GM12864 (cell line): Measurements from ENCODE around the gene EPB41.
"Not testable (repeated sequence)": the region's sequence is repeated elsewhere in the genome, so short reads cannot be mapped to it uniquely, and the experiment has no call there.

ENCODE experiments used
- DNase-seq: peaks from one replicate; pipeline ENCODE4 v3.0.0-alpha.2; 2011; ENCODE audit warnings: low read depth
- H3K4me3 ChIP-seq: 2 replicates; pipeline ENCODE4 v1.5.1; 2011; ENCODE audit warnings: mild to moderate bottlenecking, low read depth, low read length, control low read depth
- TF ChIP-seq, protein P1 (sequence below): IDR thresholded peaks from 2 replicates; pipeline ENCODE4 v1.5.1; 2011; ENCODE audit warnings: low read depth, mild to moderate bottlenecking, moderate library complexity, low read length, control low read depth, inconsistent platforms; ENCODE audit errors: missing control alignments

EPB41 gene

DNA sequence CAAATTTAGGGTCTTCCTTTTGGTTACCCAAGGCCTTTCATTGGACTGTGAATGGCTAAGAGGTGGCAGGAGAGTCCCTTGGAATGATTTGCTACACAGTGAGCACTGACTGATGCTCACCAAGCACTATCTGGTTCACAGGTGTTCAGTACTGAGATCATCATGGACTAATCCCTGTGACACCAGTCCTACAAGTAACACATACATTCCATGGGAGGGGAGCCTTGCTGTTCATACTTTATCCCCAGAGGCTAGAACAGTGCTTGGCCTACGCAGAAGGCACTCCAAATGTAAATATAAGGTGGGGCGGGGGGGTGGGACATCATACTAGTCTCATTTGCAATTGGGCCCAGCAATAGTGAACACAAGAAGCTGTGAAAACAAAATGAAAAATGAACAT lies 229.8 kb downstream of the EPB41 start:
- no peak for DNase-seq
- TF ChIP-seq, protein P1, sequence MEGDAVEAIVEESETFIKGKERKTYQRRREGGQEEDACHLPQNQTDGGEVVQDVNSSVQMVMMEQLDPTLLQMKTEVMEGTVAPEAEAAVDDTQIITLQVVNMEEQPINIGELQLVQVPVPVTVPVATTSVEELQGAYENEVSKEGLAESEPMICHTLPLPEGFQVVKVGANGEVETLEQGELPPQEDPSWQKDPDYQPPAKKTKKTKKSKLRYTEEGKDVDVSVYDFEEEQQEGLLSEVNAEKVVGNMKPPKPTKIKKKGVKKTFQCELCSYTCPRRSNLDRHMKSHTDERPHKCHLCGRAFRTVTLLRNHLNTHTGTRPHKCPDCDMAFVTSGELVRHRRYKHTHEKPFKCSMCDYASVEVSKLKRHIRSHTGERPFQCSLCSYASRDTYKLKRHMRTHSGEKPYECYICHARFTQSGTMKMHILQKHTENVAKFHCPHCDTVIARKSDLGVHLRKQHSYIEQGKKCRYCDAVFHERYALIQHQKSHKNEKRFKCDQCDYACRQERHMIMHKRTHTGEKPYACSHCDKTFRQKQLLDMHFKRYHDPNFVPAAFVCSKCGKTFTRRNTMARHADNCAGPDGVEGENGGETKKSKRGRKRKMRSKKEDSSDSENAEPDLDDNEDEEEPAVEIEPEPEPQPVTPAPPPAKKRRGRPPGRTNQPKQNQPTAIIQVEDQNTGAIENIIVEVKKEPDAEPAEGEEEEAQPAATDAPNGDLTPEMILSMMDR, result no peak
- no peak overlapping the region for H3K4me3 ChIP-seq

DNA sequence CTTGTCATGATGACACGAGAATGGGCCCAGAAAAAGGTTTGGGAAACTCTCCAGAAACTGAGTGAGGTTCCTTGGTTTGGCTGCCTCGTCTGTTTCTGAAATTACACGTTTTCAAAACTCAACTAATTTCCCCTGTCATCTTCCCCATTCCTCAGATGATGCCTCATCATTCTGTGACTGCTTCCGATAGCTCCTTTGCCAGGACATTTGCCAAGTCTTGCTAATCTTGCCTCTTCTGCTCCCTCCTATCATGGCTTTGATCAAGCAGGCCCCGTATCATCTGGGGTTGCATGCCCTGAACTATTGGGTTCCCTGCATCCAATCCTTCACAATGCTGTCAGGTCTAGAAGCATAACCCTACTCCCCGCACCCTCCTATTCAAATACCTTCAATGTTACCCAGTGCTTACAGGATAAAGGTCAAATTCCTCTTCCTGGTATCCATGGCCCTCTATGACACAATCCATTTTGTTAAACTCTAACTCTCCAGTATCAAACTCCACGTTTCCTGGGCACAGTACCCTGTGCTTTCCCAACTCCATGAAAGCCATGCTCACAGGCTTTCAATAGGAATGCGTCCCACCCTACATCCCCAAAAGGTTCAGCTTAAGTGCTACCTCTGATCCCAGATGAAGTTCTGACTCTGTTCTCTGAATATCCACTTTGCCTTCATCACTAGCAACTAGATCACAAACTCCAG lies 231.5 kb downstream of the EPB41 start:
- no peak for DNase-seq
- H3K4me3 ChIP-seq, result no peak overlapping the region
- TF ChIP-seq, protein P1, result no peak

DNA sequence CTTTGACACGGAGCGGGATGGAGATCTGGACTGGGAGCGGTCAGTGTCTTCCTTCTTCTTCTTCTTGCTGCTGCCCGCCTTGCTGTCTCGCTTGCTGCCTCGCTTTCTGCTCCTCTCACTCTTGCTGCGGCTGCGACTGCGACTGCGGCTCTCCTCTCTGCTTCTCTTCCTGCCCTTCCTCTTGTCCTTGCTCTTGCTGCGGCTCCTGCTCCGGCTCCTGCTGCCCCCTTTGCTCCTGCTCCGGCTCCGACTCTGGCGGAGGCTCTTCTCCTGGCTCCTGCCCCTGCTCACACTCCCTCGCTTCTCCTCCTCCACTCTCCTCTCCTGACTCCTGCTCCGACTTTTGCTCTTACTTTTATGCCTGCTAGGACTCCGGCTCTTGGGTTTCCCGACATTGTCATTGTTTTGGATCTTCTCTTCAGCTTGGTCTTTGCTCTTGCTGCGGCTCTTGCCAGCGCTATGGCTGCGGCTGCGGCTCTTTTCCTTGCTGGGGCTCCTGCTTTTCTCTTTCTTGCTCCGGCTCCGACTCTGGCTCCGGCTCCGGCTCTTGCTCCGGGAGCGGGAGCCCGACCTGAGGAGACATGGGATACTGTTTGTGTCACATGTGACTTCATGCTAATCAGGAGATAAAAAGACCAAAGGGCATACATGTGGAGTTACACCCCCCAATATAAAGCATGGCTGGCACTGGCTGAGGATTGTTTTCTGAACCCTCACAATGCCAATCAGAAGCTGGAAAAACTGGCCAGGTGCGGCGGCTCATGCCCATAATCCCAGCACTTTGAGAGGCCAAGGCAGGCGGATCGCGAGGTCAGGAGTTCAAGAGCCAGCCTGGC lies 234.5 kb downstream of the EPB41 start:
- no peak for DNase-seq
- TF ChIP-seq, protein P1, result no peak
- no peak overlapping the region for H3K4me3 ChIP-seq

DNA sequence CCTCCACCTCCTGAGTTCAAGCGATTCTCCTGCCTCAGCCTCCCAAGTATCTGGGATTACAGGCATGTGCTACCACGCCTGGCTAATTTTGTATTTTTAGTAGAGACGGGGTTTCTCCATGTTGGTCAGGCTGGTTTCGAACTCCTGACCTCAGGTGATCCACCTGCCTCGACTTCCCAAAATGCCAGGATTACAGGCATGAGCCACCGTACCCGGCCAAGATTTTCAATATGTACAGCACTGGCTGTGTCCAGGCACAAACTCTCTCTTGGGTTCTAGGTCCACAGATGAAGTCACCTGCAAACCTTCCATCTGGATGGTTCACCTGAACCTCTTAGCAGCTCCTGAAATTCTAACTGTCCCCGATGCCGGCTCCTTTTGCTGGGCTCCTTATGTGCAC lies 236.0 kb downstream of the EPB41 start:
- not testable (repeated sequence) for DNase-seq, H3K4me3 ChIP-seq

DNA sequence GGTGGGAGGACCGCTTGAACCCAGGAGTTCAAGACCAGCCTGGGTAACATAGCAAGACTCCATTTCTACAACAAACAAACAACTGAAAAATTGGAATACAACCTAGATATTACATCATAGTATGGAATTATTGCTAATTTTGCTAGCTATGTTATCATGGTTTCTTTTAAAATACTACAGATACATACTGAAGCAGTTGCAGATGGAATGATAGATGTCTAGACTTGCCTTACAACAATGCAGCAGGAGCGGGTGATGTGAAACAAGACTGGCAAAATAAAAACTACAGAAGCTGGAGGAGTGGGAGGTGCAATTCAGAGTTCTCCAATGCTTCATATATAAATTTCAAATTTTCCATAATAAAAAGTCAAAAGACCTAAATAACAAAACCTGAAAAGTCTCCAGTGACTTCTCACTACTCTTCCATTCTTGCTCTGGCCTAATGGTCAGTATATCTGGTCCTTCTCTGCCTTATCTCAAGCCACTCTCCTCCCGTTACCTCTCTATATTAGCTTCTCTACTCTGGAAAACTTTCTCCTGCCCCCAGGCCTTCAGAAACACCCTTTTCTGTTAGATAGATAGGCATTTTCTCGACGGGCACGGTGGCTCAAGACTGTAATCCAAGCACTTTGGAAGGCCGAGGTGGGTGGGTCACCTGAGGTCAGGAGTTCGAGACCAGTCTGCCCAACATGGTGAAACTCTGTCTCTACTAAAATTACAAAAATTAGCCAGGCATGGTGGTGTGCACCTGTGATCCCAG lies 237.9 kb downstream of the EPB41 start:
- DNase-seq, result no peak
- TF ChIP-seq, protein P1, result no peak
- no peak overlapping the region for H3K4me3 ChIP-seq

- no peak for DNase-seq
- H3K4me3 ChIP-seq, result no peak overlapping the region
- TF ChIP-seq, protein P1, result no peak
These were observed 242.3 kb downstream of the EPB41 start for GRCh38 chr1:29156543-29157268.

DNA sequence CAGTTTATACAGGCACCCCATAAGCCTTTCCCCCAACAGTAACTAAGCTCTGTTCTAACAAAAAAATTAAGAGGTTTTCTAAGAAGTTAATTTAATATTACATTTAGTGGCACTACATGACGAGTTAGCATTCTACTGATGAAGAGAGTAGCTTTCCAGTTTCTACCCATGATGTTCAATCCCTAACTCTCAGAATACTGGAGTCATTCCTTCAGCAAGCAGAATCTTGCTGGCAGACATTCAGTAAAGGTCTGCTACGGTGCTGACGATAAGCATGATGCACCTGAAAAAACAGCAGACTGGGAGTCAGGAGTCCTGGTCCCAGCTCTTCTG lies 242.9 kb downstream of the EPB41 start:
- DNase-seq, result no peak
- H3K4me3 ChIP-seq, result no peak overlapping the region
- TF ChIP-seq, protein P1, result no peak
